Endothelial cell of umbilical vein (primary cell): ENCODE results near the gene LPP. TPM values are rescaled to one million over a fixed set of nuclear protein-coding genes. Genes with fewer than 3 reads are reported as not detected.

Experiments used
- BruUV-seq: library from RNA; stranded (reverse); fragments of 400-500 nt; replicated peaks from 2 replicates; lab custom pipeline; 2021; lab: Mats Ljungman, UMichigan
- CTCF ChIA-PET: fragments of 300-600, 350-600 bp; sonication (Branson Sonifier 250); formaldehyde crosslinking; loops from one replicate; lab custom pipeline; 2021; ENCODE audit warnings: antibody characterized with exemption, inconsistent platforms; lab: Charles Lee
- POLR2A ChIA-PET: fragments of 300-600, 350-600 bp; sonication (Branson Sonifier 250); formaldehyde crosslinking; loops from one replicate; lab custom pipeline; 2021; ENCODE audit warnings: antibody characterized with exemption, inconsistent platforms; lab: Charles Lee
- DNase-seq: peaks from one replicate; pipeline ENCODE4 v3.0.0-alpha.2; 2011; ENCODE audit warnings: low read depth, low spot score
- FAIRE-seq: peaks from 2 replicates; lab custom pipeline; 2011; peaks lifted over from hg19 to GRCh38; lab: Jason Lieb, UNC
- H2AFZ ChIP-seq: 2 replicates; pipeline ENCODE4 v1.6.0; 2012; ENCODE audit warnings: low read depth, low read length, control low read depth, inconsistent platforms
- H3K27ac ChIP-seq: 2 replicates; pipeline ENCODE4 v1.5.1; 2011; ENCODE audit warnings: low read depth, mild to moderate bottlenecking, control low read depth, low read length, moderate library complexity; ENCODE audit not compliant: insufficient read depth
- H3K27me3 ChIP-seq, 2 experiments: 2 replicates each; pipeline versions ENCODE4 v1.6.0 to v1.6.1; 2011; ENCODE audit warnings: low read length in 2 of 2, mixed read lengths in 1 of 2; ENCODE audit not compliant: control insufficient read depth in 2 of 2, insufficient read depth in 2 of 2
- H3K36me3 ChIP-seq, 2 experiments: 2 replicates in 1 of 2; 3 replicates in 1 of 2; pipeline ENCODE4 v1.5.1; 2011; ENCODE audit warnings: low read length in 2 of 2, mild to moderate bottlenecking in 1 of 2, moderate library complexity in 1 of 2; ENCODE audit not compliant: control insufficient read depth in 2 of 2, insufficient read depth in 2 of 2; ENCODE audit errors: extremely low read depth in 1 of 2
- H3K4me1 ChIP-seq: 3 replicates; pipeline ENCODE4 v1.5.1; 2011; ENCODE audit warnings: mild to moderate bottlenecking, low read length; ENCODE audit not compliant: control insufficient read depth, insufficient read depth; ENCODE audit errors: extremely low read depth
- H3K4me2 ChIP-seq: 2 replicates; pipeline ENCODE4 v1.6.1; 2011; ENCODE audit warnings: low read length, control low read depth, mixed read lengths; ENCODE audit not compliant: insufficient read depth
- H3K4me3 ChIP-seq, 3 experiments: fragments of 200-600 bp in 1 of 3; sonication (generic), shearing (Covaris generic) in 1 of 3; replicated peaks in 1 of 3; 2 replicates each; pipeline ENCODE4 v1.5.1; 2011 to 2016; ENCODE audit warnings: control low read depth in 3 of 3, low read length in 3 of 3, mild to moderate bottlenecking in 2 of 3, inconsistent platforms in 1 of 3, low read depth in 1 of 3, moderate library complexity in 1 of 3; ENCODE audit not compliant: insufficient read depth in 1 of 3
- H3K79me2 ChIP-seq: 2 replicates; pipeline ENCODE4 v1.6.0; 2012; ENCODE audit warnings: low read length, inconsistent platforms; ENCODE audit not compliant: control insufficient read depth, insufficient read depth
- H3K9ac ChIP-seq: replicated peaks from 2 replicates; pipeline ENCODE3; 2011; ENCODE audit warnings: low read length, control low read depth; ENCODE audit not compliant: insufficient read depth; ENCODE audit errors: extremely low read depth
- H3K9me1 ChIP-seq: replicated peaks from 3 replicates; pipeline ENCODE4 v1.6.0; 2011; ENCODE audit warnings: mild to moderate bottlenecking, low read length; ENCODE audit not compliant: control insufficient read depth, insufficient read depth; ENCODE audit errors: extremely low read depth
- H3K9me3 ChIP-seq: replicated peaks from 2 replicates; pipeline ENCODE4 v1.5.1; 2012; ENCODE audit warnings: low read length, inconsistent platforms; ENCODE audit not compliant: control insufficient read depth, insufficient read depth
- H4K20me1 ChIP-seq: replicated peaks from 2 replicates; pipeline ENCODE3; 2011; ENCODE audit warnings: mild to moderate bottlenecking, low read length; ENCODE audit not compliant: control insufficient read depth, insufficient read depth; ENCODE audit errors: extremely low read depth
- EZH2 ChIP-seq: IDR thresholded peaks from 2 replicates; pipeline ENCODE4 v1.6.1; 2012; ENCODE audit warnings: borderline replicate concordance, low read depth, mild to moderate bottlenecking, moderate library complexity, low read length, inconsistent platforms; ENCODE audit not compliant: severe bottlenecking
- FOS ChIP-seq: IDR thresholded peaks from 2 replicates; pipeline ENCODE4 v1.6.1; 2011; ENCODE audit warnings: mild to moderate bottlenecking, low read length, moderate library complexity, borderline replicate concordance; ENCODE audit not compliant: insufficient read depth
- GATA2 ChIP-seq: IDR thresholded peaks from 2 replicates; pipeline ENCODE4 v1.7.0; 2011; ENCODE audit warnings: low read depth, mild to moderate bottlenecking, moderate library complexity, mixed read lengths, low read length; ENCODE audit not compliant: insufficient read length, insufficient read depth
- JUN ChIP-seq: IDR thresholded peaks from 2 replicates; pipeline ENCODE4 v1.6.1; 2011; ENCODE audit warnings: borderline replicate concordance, low read depth; ENCODE audit not compliant: insufficient read length, insufficient read depth
- MYC ChIP-seq: IDR thresholded peaks from one replicate; pipeline ENCODE4 v1.6.1; 2011; ENCODE audit warnings: mild to moderate bottlenecking, low read depth, low read length
- POLR2A ChIP-seq: IDR thresholded peaks from 2 replicates; pipeline ENCODE4 v1.6.1; 2012; ENCODE audit warnings: low read depth, mild to moderate bottlenecking, control low read depth, low read length
- POLR2AphosphoS5 ChIP-seq: IDR thresholded peaks from 2 replicates; pipeline ENCODE4 v1.6.1; 2012; ENCODE audit warnings: low read depth, mild to moderate bottlenecking, control low read depth, low read length, moderate library complexity; ENCODE audit not compliant: insufficient read depth
- dilution Hi-C: fragments of 300-500 bp; cut with MboI; formaldehyde crosslinking; loops from one replicate; pipeline ENCODE4 v1.15.0; 2019; ENCODE audit warnings: low sequenced_read_pairs; ENCODE audit not compliant: extremely low pct_ligation_motif_present
- intact Hi-C: fragments of 100-400 bp; cut with micrococcal nuclease; formaldehyde crosslinking; loops from one replicate; pipeline ENCODE4 v1.10.0; 2022
- polyA plus RNA-seq, 4 experiments: library from polyadenylated mRNA; depleted of rRNA in 3 of 4; stranded (reverse) in 3 of 4; unstranded in 1 of 4; fragments of >200 nt; gene quantifications; 2 replicates each; pipeline versions ENCODE4 v1.2.1 to v1.2.3, GENCODE V29; 2011 to 2012; ENCODE audit warnings: missing spikeins in 1 of 4
- total RNA-seq: library from RNA; stranded (reverse); gene quantifications from 2 replicates; pipeline ENCODE4 v1.2.3, GENCODE V29; 2021
- TF ChIP-seq, protein P1 (sequence below): IDR thresholded peaks from 2 replicates; pipeline ENCODE4 v1.6.1; 2011; ENCODE audit not compliant: insufficient read depth, insufficient read length
- TF ChIP-seq, protein P2 (sequence below), 2 donors: IDR thresholded peaks; 1 replicate in 1 of 2; 2 replicates in 1 of 2; pipeline ENCODE4 v1.5.1; 2011; ENCODE audit warnings: low read length in 2 of 2, mild to moderate bottlenecking in 2 of 2, moderate library complexity in 2 of 2, control low read depth in 1 of 2, inconsistent platforms in 1 of 2, low read depth in 1 of 2; ENCODE audit not compliant: insufficient read depth in 1 of 2; ENCODE audit errors: extremely low read depth in 1 of 2

The LPP gene
- total and polyA plus RNA-seq, 2 donors (not counting 3 experiments of a cell fraction or from before 2014, with no cell fraction given): 16.9 to 153 TPM

DNA sequence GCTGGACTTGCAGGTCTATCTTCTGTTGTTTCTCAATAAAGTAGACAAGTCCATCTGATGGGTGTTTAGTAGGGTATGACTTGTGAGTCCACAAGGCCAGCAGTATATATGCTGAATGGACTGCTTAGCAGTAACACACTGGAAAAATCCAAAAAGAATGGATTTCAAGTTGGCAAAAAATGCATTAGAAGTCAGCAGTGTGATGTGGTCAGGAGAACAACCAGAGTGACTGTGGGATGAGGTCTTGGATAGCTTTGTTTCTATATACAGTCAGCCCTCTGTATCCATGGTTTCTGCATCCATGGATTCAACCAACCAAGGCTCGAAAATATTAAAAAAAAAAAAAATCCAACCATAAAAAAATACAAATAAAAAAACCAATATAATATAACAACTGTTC, 55.8 kb downstream of the LPP start:
- no TSS peak for BruUV-seq
- Histone ChIP-seq H3K4me1 (no peaks in the 10 kb centered on the region), H2AFZ (no peak overlapping the region), H3K36me3 (peaks cover 3 to 5% of the 10 kb centered on the region in 2 experiments), H3K4me2 (no peak overlapping the region), H3K9me1 (no peaks in the 10 kb centered on the region), H3K9me3 (no peaks in the 10 kb centered on the region), H3K9ac (no peak overlapping the region), H4K20me1 (no peaks in the 10 kb centered on the region), H3K27ac (no peak overlapping the region), H3K79me2 (peaks cover 35% of the 10 kb centered on the region), H3K27me3 (no peaks in the 10 kb centered on the region), H3K4me3 (no peak overlapping the region)
- dilution Hi-C loops (no loop called here), intact Hi-C loops (no loop called here)
- DNase-seq: no peak
- ChIA-PET POLR2A (no interaction called here), CTCF (no interaction called here)
- TF ChIP-seq POLR2A: no peak
- TF ChIP-seq, protein P1, sequence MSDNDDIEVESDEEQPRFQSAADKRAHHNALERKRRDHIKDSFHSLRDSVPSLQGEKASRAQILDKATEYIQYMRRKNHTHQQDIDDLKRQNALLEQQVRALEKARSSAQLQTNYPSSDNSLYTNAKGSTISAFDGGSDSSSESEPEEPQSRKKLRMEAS: no peak
- TF ChIP-seq FOS: no peak
- TF ChIP-seq MYC: no peak
- TF ChIP-seq, protein P2, sequence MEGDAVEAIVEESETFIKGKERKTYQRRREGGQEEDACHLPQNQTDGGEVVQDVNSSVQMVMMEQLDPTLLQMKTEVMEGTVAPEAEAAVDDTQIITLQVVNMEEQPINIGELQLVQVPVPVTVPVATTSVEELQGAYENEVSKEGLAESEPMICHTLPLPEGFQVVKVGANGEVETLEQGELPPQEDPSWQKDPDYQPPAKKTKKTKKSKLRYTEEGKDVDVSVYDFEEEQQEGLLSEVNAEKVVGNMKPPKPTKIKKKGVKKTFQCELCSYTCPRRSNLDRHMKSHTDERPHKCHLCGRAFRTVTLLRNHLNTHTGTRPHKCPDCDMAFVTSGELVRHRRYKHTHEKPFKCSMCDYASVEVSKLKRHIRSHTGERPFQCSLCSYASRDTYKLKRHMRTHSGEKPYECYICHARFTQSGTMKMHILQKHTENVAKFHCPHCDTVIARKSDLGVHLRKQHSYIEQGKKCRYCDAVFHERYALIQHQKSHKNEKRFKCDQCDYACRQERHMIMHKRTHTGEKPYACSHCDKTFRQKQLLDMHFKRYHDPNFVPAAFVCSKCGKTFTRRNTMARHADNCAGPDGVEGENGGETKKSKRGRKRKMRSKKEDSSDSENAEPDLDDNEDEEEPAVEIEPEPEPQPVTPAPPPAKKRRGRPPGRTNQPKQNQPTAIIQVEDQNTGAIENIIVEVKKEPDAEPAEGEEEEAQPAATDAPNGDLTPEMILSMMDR (IDR thresholded peaks at IDR 0.05; ENCODE audit: extremely low read depth in 1 of 2, insufficient read depth in 1 of 2, low read depth in 1 of 2, low read length in 2 of 2): no peak
- TF ChIP-seq JUN: no peak
- no peak for TF ChIP-seq EZH2
- no peak for TF ChIP-seq GATA2
- TF ChIP-seq POLR2AphosphoS5: no peak
- FAIRE-seq: no peak
